GM18861 (cell line): ENCODE data around the gene C10orf67.
"Not testable (repeated sequence)": the region's sequence is repeated elsewhere in the genome, so short reads cannot be mapped to it uniquely, and the experiment has no call there.

Source experiments
- ATAC-seq: cut with Tn5 transposase; IDR thresholded peaks from one replicate; pipeline ENCODE4 v1.9.1; 2021; ENCODE audit not compliant: unreplicated experiment

Gene C10orf67

DNA sequence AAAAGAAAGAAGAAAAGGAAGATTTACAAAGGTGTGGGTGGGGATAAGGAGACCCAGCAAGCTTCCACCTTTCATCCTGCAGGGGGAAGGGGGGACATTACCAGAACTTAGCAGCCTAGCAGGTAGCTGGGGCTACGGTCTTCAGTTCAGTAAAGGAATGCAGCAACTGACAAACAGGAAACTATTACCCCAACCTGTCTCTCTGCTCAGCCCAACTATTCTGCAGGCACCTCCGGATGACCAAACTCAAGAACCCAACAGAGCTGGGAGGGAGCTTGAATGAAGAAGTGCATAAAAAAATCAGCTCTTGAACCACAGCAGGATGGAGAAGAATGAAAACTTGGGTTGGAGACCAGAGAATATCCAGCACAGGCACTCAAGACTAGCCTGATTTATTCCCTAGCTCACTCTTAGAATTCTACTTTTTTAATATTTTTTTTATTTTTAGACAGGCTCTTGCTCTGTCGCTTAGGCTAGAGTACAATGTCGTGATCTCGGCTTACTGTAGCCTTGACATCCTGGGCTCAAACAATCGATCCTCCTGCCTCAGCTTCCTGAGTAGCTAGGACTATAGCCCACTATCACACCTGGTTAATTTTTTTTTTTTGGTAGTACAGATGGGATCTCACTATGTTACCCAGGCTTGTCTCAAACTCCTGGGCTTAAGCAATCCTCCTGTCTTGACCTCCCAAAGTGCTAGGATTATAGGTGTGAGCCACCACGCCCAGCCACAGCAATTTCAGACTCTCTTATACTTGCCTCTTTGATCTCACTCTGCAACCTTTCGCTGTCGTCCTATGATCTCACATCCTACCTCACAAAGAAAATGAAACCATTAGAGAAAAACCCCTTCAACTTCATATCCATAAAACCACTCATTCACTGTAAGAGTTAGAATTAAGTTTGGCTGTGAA lies 18.5 kb upstream of the C10orf67 start:
- peak; percentile 28 for ATAC-seq

DNA sequence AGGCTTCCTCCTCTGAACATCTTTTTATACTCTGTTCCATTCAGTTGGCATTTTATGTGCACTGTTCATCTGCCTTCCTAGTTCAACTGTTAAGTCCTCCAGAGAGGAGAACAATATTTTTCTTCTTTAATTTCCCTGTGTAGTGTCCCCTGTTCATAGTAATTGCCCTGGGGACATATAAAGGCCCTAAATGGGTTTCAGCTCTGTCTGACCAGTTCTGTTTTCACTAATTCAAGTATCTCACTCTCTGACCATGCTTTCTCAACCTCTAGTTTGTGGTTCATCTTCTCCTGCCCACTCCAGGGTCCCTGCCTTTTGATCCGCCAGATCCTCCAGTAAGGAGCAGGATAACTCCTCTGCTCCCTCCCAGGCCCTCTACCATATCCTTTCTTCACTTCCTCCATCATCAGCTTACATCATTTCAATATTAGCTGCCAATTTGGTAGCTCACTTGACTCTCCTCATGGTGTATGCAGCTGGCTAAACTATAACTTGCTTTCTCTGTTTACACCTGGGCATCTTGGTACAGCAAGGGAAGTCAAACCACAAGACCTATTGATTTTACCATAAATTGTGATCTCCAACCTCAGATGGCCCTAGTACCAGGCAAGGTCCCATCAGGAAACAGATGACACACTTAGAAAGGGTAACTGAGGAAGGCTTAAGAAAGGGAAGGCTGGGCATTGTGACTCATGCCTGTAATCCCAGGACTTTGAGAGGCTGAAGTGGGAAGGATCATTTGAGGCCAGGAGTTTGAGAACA lies 17.7 kb upstream of the C10orf67 start:
- peak; percentile 47 for ATAC-seq

DNA sequence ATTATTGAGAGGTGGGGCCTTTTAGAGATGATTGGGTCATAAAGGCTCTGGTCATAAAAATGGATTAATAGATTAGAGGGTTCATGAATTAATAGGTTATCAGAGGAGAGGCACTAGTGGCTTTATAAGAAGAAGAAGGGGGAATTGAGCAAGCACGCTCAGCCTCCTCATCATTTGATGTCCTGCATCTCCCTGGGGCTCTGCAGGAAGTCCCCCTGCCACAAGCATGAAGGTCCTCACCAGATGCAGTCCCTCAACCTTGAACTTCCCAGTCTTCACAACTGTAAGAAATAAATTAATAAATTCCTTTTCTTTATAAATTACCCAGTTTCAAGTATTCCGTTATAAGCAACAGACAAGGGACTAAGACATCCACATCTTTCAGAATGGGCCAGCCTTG lies 17.1 kb upstream of the C10orf67 start:
- ATAC-seq: no peak

GRCh38 chr10:23359692-23360380 lies 15.2 kb upstream of the C10orf67 start:
- no peak for ATAC-seq

GRCh38 chr10:23358357-23358756 lies 13.8 kb upstream of the C10orf67 start:
- ATAC-seq: no peak

GRCh38 chr10:23354630-23355279 lies 10.2 kb upstream of the C10orf67 start:
- no peak for ATAC-seq

- ATAC-seq: no peak
Measured at GRCh38 chr10:23351926-23352519, 7.4 kb upstream of the C10orf67 start.

DNA sequence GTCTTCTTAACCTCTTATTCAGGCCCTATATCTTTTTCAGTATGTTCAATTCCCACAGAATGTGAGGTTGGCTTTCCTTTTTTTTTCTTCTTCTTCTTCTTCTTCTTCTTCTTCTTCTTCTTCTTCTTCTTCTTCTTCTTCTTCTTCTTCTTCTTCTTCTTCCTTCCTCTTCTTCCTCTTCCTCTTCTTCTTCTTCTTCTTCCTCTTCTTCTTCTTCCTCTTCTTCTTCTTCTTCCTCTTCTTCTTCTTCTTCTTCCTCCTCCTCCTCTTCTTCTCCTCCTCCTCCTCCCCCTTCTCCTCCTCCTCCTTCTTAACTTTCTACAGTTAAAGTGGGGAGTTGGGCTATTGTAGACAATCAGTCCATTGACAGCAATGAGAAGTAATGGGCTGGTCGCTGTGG lies 6.1 kb upstream of the C10orf67 start:
- not testable (repeated sequence) for ATAC-seq

DNA sequence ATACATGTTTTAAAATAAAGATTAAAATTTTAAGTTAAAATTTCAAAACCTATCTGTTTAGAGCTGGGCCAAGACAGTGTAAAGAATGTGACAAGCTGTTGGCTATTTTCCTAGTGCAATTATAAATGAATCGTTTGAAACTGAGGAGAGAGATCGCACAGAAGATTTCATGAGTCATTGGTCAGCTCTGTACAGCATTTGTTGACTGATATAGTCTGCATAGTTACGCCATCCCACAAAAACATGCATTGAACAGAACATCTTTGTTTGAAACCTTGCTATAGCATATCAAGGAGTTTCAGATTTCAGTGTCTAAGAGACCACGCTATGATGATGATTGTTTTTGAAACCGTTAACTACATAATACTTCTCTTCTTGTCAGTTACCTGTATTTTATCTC lies 1.3 kb upstream of the C10orf67 start:
- ATAC-seq: no peak

- ATAC-seq: no peak
Measured at GRCh38 chr10:23343591-23344240, 881 bp downstream of the C10orf67 start.

DNA sequence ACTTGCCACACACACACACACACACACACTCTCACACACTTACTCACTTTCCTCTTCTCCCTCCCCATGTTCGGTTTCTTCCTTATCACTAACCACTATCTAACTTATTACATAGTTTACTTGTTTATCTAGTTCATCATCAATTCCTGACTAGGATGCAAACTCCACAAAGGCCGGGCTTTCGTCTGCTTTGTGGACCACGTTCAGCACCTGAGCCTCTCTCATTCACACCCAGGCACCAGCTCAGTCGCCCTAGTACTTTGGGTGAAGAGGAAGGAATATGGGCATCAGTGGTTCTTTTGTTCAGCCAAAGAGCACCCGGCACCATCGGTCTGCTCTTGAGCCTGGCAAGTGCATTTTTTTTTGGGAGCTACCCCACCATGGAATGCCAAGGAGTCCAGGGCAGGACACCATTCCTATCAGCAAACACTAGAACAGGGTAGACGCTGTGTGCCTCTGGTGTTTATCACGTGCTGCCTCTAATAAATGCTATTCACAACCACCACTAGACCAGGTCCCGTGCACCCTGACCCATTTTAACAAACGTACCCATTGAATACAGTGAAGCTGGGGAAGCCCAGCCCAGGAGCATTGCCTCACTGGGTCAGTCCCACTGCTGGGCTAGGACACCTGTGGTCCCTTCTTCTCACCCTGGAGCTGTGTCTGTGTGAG lies 2.2 kb downstream of the C10orf67 start:
- no peak for ATAC-seq

DNA sequence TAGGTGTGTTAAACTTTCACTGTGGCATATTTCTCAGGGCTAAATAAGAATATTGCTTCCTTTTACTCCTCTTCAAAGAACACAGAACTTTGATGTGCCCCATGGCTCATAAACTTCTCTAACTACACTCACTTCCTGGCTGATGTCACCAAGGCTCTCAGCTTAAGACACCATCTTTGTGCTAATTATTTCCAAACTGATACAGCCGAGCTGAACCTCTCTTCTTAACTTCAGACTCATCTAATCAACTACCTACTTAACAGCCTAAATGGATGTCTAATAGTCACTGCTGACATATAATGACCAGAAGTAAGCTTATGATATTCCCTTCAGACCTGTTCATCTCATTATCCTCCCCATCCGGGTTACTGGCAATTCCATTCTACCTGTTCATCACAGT lies 3.6 kb downstream of the C10orf67 start:
- ATAC-seq: peak; percentile 38

- ATAC-seq: no peak
Measured at GRCh38 chr10:23340354-23340753, 4.2 kb downstream of the C10orf67 start.

- no peak for ATAC-seq
Measured at GRCh38 chr10:23338886-23339285, 5.7 kb downstream of the C10orf67 start.

DNA sequence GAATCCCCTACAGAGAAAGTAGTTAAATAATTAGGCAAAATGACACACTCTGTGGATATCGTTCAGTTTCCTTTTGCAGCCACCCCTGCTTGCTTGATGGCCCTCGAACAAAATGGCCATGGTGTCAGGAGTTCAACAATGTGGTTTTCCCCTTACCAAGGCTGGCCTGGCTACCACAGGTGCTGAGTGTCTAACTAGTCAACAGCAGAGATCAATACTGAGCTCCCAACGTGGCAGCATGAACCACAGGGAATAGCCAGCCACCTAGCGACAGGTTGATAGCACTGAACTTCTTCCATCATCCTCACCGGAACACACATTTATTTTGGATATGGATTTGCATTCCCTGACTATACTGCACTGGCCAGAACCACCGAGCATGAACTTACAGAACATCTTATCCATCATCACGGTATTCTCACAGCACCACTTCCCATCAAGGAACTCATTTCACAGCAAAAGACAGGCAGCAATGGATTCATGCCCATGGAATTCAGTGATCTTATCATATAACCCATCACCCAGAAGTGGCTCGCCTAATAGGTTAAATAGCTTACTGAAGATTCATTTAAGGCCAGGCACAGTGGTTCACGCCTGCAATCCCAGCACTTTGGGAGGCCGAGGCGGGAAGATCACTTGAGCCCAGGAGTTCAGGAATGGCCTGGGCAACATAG lies 6.3 kb downstream of the C10orf67 start:
- ATAC-seq: no peak

DNA sequence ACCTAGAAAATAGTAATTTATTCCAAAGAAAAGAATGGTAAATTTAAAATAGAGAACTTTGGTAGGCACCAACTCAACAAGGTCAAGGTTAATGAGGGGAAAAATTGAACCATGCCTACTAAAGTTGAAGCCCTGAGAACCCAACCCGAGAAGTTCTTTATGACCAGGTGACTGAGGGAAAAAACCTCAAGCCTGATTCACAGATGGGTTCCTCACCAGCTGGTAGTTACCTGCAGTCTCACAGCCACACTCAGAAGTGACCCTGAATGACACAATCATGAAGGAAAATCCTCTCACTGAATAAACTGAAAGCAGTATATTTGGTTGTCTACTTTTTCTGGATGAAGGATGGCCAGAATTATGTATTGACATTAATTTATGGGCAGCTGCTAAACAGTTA lies 7.0 kb downstream of the C10orf67 start:
- no peak for ATAC-seq

GRCh38 chr10:23331567-23332301 lies 12.9 kb downstream of the C10orf67 start:
- no peak for ATAC-seq

DNA sequence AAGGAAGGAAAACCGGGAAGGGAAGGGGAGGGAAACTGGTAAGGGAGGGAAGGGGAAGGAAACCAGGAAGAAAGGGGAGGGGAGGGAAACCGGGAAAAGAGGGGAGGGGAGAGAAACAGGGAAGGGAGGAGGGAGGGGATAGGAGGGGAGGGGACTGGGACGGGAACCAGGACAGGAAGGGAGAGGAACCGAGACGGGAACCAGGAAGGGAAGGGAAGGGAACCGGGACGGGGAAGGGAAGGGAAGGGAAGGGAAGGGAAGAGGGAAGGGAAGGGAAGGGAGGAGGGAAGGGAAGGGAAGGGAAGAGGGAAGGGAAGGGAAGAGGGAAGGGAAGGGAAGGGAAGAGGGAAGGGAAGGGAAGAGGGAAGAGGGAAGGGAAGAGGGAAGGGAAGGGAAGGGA lies 13.6 kb downstream of the C10orf67 start:
- ATAC-seq: no peak
